MM.1S (cell line): ENCODE measurements around the gene GPR161.

Source experiments
- DNase-seq: peaks from one replicate; pipeline ENCODE4 v3.0.0-alpha.2; 2015
- H2AFZ ChIP-seq: fragments of 300-600 bp; sonication (generic); 2 replicates; pipeline ENCODE4 v1.6.0; 2016; ENCODE audit warnings: antibody characterized with exemption, low read length
- H3F3A ChIP-seq: fragments of 300-600 bp; sonication (generic); 2 replicates; pipeline ENCODE4 v1.6.1; 2016; ENCODE audit warnings: mild to moderate bottlenecking, antibody characterized with exemption, low read length, moderate library complexity, mixed read lengths; ENCODE audit not compliant: insufficient read depth
- H3K27ac ChIP-seq: fragments of 300-600 bp; sonication (generic); 2 replicates; pipeline ENCODE4 v1.5.1; 2016; ENCODE audit warnings: mild to moderate bottlenecking, low read length
- H3K27me3 ChIP-seq: fragments of 300-600 bp; sonication (generic); replicated peaks from 2 replicates; pipeline ENCODE4 v1.6.0; 2016; ENCODE audit warnings: low read length; ENCODE audit not compliant: insufficient read depth
- H3K36me3 ChIP-seq: fragments of 300-600 bp; sonication (generic); replicated peaks from 2 replicates; pipeline ENCODE4 v1.6.1; 2016; ENCODE audit warnings: mild to moderate bottlenecking, low read length, mixed read lengths; ENCODE audit not compliant: insufficient read depth
- H3K4me1 ChIP-seq: fragments of 300-600 bp; sonication (generic); 2 replicates; pipeline ENCODE4 v1.6.1; 2016; ENCODE audit warnings: low read length, mixed read lengths
- H3K4me2 ChIP-seq: fragments of 300-600 bp; sonication (generic); 2 replicates; pipeline ENCODE4 v1.6.0; 2016; ENCODE audit warnings: low read depth, low read length
- H3K4me3 ChIP-seq: fragments of 300-600 bp; sonication (generic); 2 replicates; pipeline ENCODE4 v1.5.1; 2016; ENCODE audit warnings: low read length, mixed read lengths
- H3K79me2 ChIP-seq: fragments of 300-600 bp; sonication (generic); 2 replicates; pipeline ENCODE4 v1.6.1; 2016; ENCODE audit warnings: mixed run types, low read length, mixed read lengths
- H3K9ac ChIP-seq: fragments of 300-600 bp; sonication (generic); 2 replicates; pipeline ENCODE4 v1.6.1; 2016; ENCODE audit warnings: low read length, mixed read lengths
- H3K9me2 ChIP-seq: fragments of 300-600 bp; sonication (generic); replicated peaks from 2 replicates; pipeline ENCODE4 v1.6.1; 2016; ENCODE audit warnings: mild to moderate bottlenecking, low read length, mixed read lengths; ENCODE audit not compliant: insufficient read depth
- H3K9me3 ChIP-seq: fragments of 300-600 bp; sonication (generic); replicated peaks from 2 replicates; pipeline ENCODE4 v1.6.1; 2016; ENCODE audit warnings: mild to moderate bottlenecking, low read length, mixed read lengths; ENCODE audit not compliant: insufficient read depth
- H4K20me1 ChIP-seq: fragments of 300-600 bp; sonication (generic); 2 replicates; pipeline ENCODE4 v1.6.1; 2016; ENCODE audit warnings: mild to moderate bottlenecking, low read length, moderate library complexity, mixed read lengths; ENCODE audit not compliant: insufficient read depth
- CTCF ChIP-seq: fragments of 300-600 bp; sonication (generic); IDR thresholded peaks from 2 replicates; pipeline ENCODE4 v1.5.1; 2016; ENCODE audit warnings: antibody characterized with exemption, low read length, mixed read lengths
- EZH2 ChIP-seq: fragments of 300-600 bp; sonication (generic); optimal IDR thresholded peaks from 2 replicates; pipeline ENCODE3; 2017; ENCODE audit warnings: low read depth, mild to moderate bottlenecking, antibody characterized with exemption, low read length, mixed read lengths
- EZH2phosphoT487 ChIP-seq: fragments of 300-600 bp; sonication (generic); IDR thresholded peaks from 2 replicates; pipeline ENCODE4 v1.6.1; 2018; ENCODE audit warnings: antibody characterized with exemption, low read length

GPR161 gene

GRCh38 chr1:168100315-168101002, 36.3 kb downstream of the GPR161 start:
- H3K36me3 ChIP-seq, result no peaks in the 10 kb centered on the region

GRCh38 chr1:168099337-168099801, 37.4 kb downstream of the GPR161 start:
- no peak for TF ChIP-seq EZH2phosphoT487
- no peak for TF ChIP-seq CTCF
- TF ChIP-seq EZH2, result no peak
- Histone ChIP-seq H3K27ac (no peak overlapping the region), H3K36me3 (no peaks in the 10 kb centered on the region), H3K9me2 (no peaks in the 10 kb centered on the region), H2AFZ (no peak overlapping the region), H3K4me2 (no peak overlapping the region), H3K79me2 (no peaks in the 10 kb centered on the region), H3K4me3 (no peak overlapping the region), H3K27me3 (no peaks in the 10 kb centered on the region), H3K4me1 (no peaks in the 10 kb centered on the region), H4K20me1 (no peaks in the 10 kb centered on the region), H3K9ac (no peak overlapping the region), H3K9me3 (no peaks in the 10 kb centered on the region), H3F3A (no peaks in the 10 kb centered on the region)
- no peak for DNase-seq

More at GRCh38 chr1:168100315-168101002, 36.3 kb downstream of the GPR161 start:
- no peak for TF ChIP-seq EZH2
- no peak for TF ChIP-seq EZH2phosphoT487
- TF ChIP-seq CTCF, result no peak
- Histone ChIP-seq H3K4me2 (no peak overlapping the region), H3K9me2 (no peaks in the 10 kb centered on the region), H2AFZ (no peak overlapping the region), H4K20me1 (no peaks in the 10 kb centered on the region), H3K4me3 (no peak overlapping the region), H3K27me3 (no peaks in the 10 kb centered on the region), H3F3A (no peaks in the 10 kb centered on the region), H3K9me3 (no peaks in the 10 kb centered on the region), H3K27ac (no peak overlapping the region), H3K4me1 (no peaks in the 10 kb centered on the region), H3K9ac (no peak overlapping the region), H3K79me2 (no peaks in the 10 kb centered on the region)
- no peak for DNase-seq

DNA sequence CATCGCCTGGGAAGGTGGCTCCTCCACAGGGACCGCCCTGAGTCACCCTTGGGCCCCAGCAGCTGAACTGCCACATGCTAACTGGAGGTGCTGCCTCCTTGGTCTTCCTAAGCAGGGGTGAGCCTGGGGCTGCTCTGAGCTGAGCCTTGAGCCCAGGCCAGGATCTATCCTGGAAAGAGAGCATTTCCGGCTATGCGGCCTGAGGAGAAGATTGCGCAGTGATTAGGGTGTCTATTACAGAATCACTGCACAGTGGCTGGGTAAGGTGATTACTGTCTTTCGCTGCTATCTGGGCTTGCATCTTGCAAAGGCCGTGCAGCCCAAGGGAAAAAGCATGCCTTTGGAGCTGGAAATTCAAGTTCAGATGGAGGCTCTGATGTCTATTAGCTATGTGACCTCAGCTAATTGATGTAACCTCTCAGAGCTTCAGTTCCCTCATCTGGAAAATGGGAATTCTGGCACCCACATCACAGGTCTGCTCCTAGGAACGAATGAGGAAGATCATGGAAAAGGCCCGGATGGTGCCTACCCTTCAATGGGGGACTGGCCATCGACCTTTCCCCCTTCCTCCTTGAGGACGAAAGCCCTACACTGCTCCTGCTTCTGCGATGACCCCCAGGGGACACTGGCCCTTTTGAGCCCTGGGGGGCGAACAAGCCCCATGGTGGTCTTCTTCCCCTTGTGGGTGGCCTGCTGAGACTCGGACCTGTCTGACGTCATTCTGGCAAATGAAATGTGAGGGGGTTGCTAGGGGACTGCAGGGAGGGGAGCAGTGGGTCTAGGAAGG, 38.0 kb downstream of the GPR161 start:
- no peaks in the 10 kb centered on the region for H4K20me1 ChIP-seq
- H3K9me3 ChIP-seq, result no peaks in the 10 kb centered on the region
- no peak overlapping the region for H3K4me3 ChIP-seq
- no peak overlapping the region for H2AFZ ChIP-seq
- no peaks in the 10 kb centered on the region for H3K27me3 ChIP-seq
- no peak for TF ChIP-seq EZH2
- no peak for TF ChIP-seq EZH2phosphoT487
- no peak for TF ChIP-seq CTCF
- H3K36me3 ChIP-seq, result no peaks in the 10 kb centered on the region
- no peaks in the 10 kb centered on the region for H3F3A ChIP-seq
- no peak overlapping the region for H3K4me2 ChIP-seq
- no peaks in the 10 kb centered on the region for H3K79me2 ChIP-seq
- no peak for DNase-seq
- no peaks in the 10 kb centered on the region for H3K4me1 ChIP-seq
- H3K27ac ChIP-seq, result no peak overlapping the region
- no peaks in the 10 kb centered on the region for H3K9me2 ChIP-seq
- no peak overlapping the region for H3K9ac ChIP-seq
